Astrocyte (in vitro differentiated cells and primary cell): ENCODE data around the gene ENDOV. TPM values are rescaled to one million over a fixed set of nuclear protein-coding genes. Genes with fewer than 3 reads are reported as not detected.

Experiments
- DNase-seq: peaks from one replicate; pipeline ENCODE4 v3.0.0-alpha.2; 2010; ENCODE audit warnings: low read depth
- FAIRE-seq: peaks from 2 replicates; lab custom pipeline; 2011; peaks lifted over from hg19 to GRCh38; lab: Jason Lieb, UNC
- H2AFZ ChIP-seq: 2 replicates; pipeline ENCODE4 v1.6.0; 2012; ENCODE audit warnings: low read depth, low read length, inconsistent platforms
- H3K27ac ChIP-seq: 2 replicates; pipeline ENCODE4 v1.5.1; 2011; ENCODE audit warnings: low read depth, low read length, inconsistent platforms
- H3K27me3 ChIP-seq: 2 replicates; pipeline ENCODE4 v1.6.0; 2011; ENCODE audit warnings: low read length, inconsistent platforms; ENCODE audit not compliant: insufficient read depth
- H3K36me3 ChIP-seq: 2 replicates; pipeline ENCODE4 v1.5.1; 2011; ENCODE audit warnings: low read length, inconsistent platforms; ENCODE audit not compliant: insufficient read depth
- H3K4me1 ChIP-seq: 2 replicates; pipeline ENCODE4 v1.5.1; 2011; ENCODE audit warnings: low read length, inconsistent platforms; ENCODE audit not compliant: insufficient read depth
- H3K4me2 ChIP-seq: 2 replicates; pipeline ENCODE4 v1.6.0; 2012; ENCODE audit warnings: low read length, inconsistent platforms
- H3K4me3 ChIP-seq: 2 replicates; pipeline ENCODE4 v1.5.1; 2011; ENCODE audit warnings: low read depth, mild to moderate bottlenecking, low read length, inconsistent platforms; ENCODE audit not compliant: insufficient read depth
- H3K79me2 ChIP-seq: 2 replicates; pipeline ENCODE4 v1.6.0; 2012; ENCODE audit warnings: mild to moderate bottlenecking, low read length, inconsistent platforms; ENCODE audit not compliant: insufficient read depth
- H3K9ac ChIP-seq: 2 replicates; pipeline ENCODE4 v1.6.0; 2012; ENCODE audit warnings: mild to moderate bottlenecking, low read length, inconsistent platforms
- H3K9me3 ChIP-seq: 2 replicates; pipeline ENCODE4 v1.5.1; 2012; ENCODE audit warnings: low read depth, mild to moderate bottlenecking, low read length, inconsistent platforms; ENCODE audit not compliant: insufficient read depth
- H4K20me1 ChIP-seq: 2 replicates; pipeline ENCODE4 v1.6.0; 2012; ENCODE audit warnings: low read length, inconsistent platforms; ENCODE audit not compliant: insufficient read depth
- H3K27ac Mint-ChIP-seq: one replicate; pipeline ENCODE4 v1.8.0; 2021; ENCODE audit warnings: mild to moderate bottlenecking, mixed read lengths; ENCODE audit not compliant: unreplicated experiment
- H3K27me3 Mint-ChIP-seq: one replicate; pipeline ENCODE4 v1.8.0; 2021; ENCODE audit warnings: low read depth, mixed read lengths; ENCODE audit not compliant: unreplicated experiment
- H3K36me3 Mint-ChIP-seq: one replicate; pipeline ENCODE4 v1.8.0; 2021; ENCODE audit warnings: low read depth, mixed read lengths; ENCODE audit not compliant: unreplicated experiment
- H3K4me1 Mint-ChIP-seq: one replicate; pipeline ENCODE4 v1.8.0; 2021; ENCODE audit warnings: low read depth, mixed read lengths; ENCODE audit not compliant: unreplicated experiment
- H3K4me3 Mint-ChIP-seq: one replicate; pipeline ENCODE4 v1.8.0; 2021; ENCODE audit warnings: mild to moderate bottlenecking, moderate library complexity, mixed read lengths; ENCODE audit not compliant: unreplicated experiment
- H3K9me3 Mint-ChIP-seq: one replicate; pipeline ENCODE4 v1.8.0; 2021; ENCODE audit warnings: mild to moderate bottlenecking, mixed read lengths; ENCODE audit not compliant: unreplicated experiment
- CTCF ChIP-seq: IDR thresholded peaks from 2 replicates; pipeline ENCODE4 v1.5.1; 2011; ENCODE audit warnings: low read depth, mild to moderate bottlenecking, inconsistent platforms, low read length, moderate library complexity; ENCODE audit not compliant: insufficient read depth
- EZH2 ChIP-seq: IDR thresholded peaks from 2 replicates; pipeline ENCODE4 v1.6.1; 2012; ENCODE audit warnings: mild to moderate bottlenecking, low read length, inconsistent platforms; ENCODE audit not compliant: insufficient read depth
- total RNA-seq: library from RNA; stranded (reverse); gene quantifications from 2 replicates; pipeline ENCODE4 v1.2.1, GENCODE V29; 2021

ENDOV gene
- total RNA-seq, 1 donor from 2014 or later, result 20.7 TPM

- Mint-ChIP-seq H3K27ac (no peak overlapping the region), H3K4me3 (no peak overlapping the region), H3K36me3 (peaks cover 14% of the 10 kb centered on the region), H3K9me3 (no peaks in the 10 kb centered on the region), H3K27me3 (no peaks in the 10 kb centered on the region), H3K4me1 (no peaks in the 10 kb centered on the region)
- H2AFZ ChIP-seq, result no peak overlapping the region
- no peak overlapping the region for H3K27ac ChIP-seq
- FAIRE-seq (no peak), DNase-seq (no peak)
- H3K9ac ChIP-seq, result no peak overlapping the region
- H3K4me3 ChIP-seq, result no peak overlapping the region
- no peak overlapping the region for H3K4me2 ChIP-seq
- no peaks in the 10 kb centered on the region for H4K20me1 ChIP-seq
- no peaks in the 10 kb centered on the region for H3K79me2 ChIP-seq
- no peak for TF ChIP-seq CTCF
- no peaks in the 10 kb centered on the region for H3K27me3 ChIP-seq
- H3K4me1 ChIP-seq, result no peaks in the 10 kb centered on the region
- no peaks in the 10 kb centered on the region for H3K9me3 ChIP-seq
- H3K36me3 ChIP-seq, result peaks cover 19% of the 10 kb centered on the region
Observed at GRCh38 chr17:80371196-80371595, 43.8 kb upstream of the ENDOV start.

GRCh38 chr17:80372456-80372855 is 42.5 kb upstream of the ENDOV start:
- peaks cover 20% of the 10 kb centered on the region for H3K36me3 Mint-ChIP-seq
- Histone ChIP-seq H2AFZ (no peak overlapping the region), H3K4me2 (no peak overlapping the region), H3K27ac (no peak overlapping the region), H3K36me3 (peaks cover 24% of the 10 kb centered on the region), H3K4me1 (no peaks in the 10 kb centered on the region), H3K79me2 (no peaks in the 10 kb centered on the region), H3K9ac (no peak overlapping the region), H3K27me3 (no peaks in the 10 kb centered on the region), H4K20me1 (no peaks in the 10 kb centered on the region), H3K9me3 (no peaks in the 10 kb centered on the region), H3K4me3 (no peak overlapping the region)
- no peaks in the 10 kb centered on the region for H3K9me3 Mint-ChIP-seq
- no peaks in the 10 kb centered on the region for H3K4me1 Mint-ChIP-seq
- FAIRE-seq (no peak), DNase-seq (no peak)
- H3K4me3 Mint-ChIP-seq, result no peak overlapping the region
- TF ChIP-seq EZH2 (no peak), CTCF (no peak)
- no peak overlapping the region for H3K27ac Mint-ChIP-seq
- H3K27me3 Mint-ChIP-seq, result no peaks in the 10 kb centered on the region

- H3K36me3 Mint-ChIP-seq, result peaks cover 19% of the 10 kb centered on the region
Observed at GRCh38 chr17:80372922-80373570, 41.9 kb upstream of the ENDOV start.

More at GRCh38 chr17:80372922-80373570, 41.9 kb upstream of the ENDOV start:
- H3K36me3 ChIP-seq, result peaks cover 24% of the 10 kb centered on the region
- no peak overlapping the region for H2AFZ ChIP-seq
- no peaks in the 10 kb centered on the region for H3K9me3 ChIP-seq
- no peak overlapping the region for H3K27ac ChIP-seq
- H3K27me3 ChIP-seq, result no peaks in the 10 kb centered on the region
- H3K4me2 ChIP-seq, result no peak overlapping the region
- H3K4me3 ChIP-seq, result no peak overlapping the region
- Mint-ChIP-seq H3K27ac (no peak overlapping the region), H3K4me1 (no peaks in the 10 kb centered on the region), H3K9me3 (no peaks in the 10 kb centered on the region), H3K4me3 (no peak overlapping the region), H3K27me3 (no peaks in the 10 kb centered on the region)
- no peaks in the 10 kb centered on the region for H3K4me1 ChIP-seq
- no peaks in the 10 kb centered on the region for H3K79me2 ChIP-seq
- no peak overlapping the region for H3K9ac ChIP-seq
- DNase-seq, result no peak
- no peak for TF ChIP-seq EZH2
- TF ChIP-seq CTCF, result no peak
- H4K20me1 ChIP-seq, result no peaks in the 10 kb centered on the region
- FAIRE-seq, result no peak
